BJ (cell line): Measurements from ENCODE around the gene ZNF124. TPM values are rescaled to one million over a fixed set of nuclear protein-coding genes. Genes with fewer than 3 reads are reported as not detected.
"Not testable (repeated sequence)": the region's sequence is repeated elsewhere in the genome, so short reads cannot be mapped to it uniquely, and the experiment has no call there.

ENCODE experiments used
- CTCF ChIA-PET: fragments of 350-600 bp; formaldehyde crosslinking; extraction: SDS; loops from one replicate; lab custom pipeline; 2021; ENCODE audit warnings: antibody characterized with exemption, inconsistent platforms; lab: Yijun Ruan, JAX
- POLR2A ChIA-PET: fragments of 300-600 bp; sonication (Branson Sonifier 250); formaldehyde crosslinking; extraction: SDS; loops from one replicate; lab custom pipeline; 2021; ENCODE audit warnings: antibody characterized with exemption; lab: Charles Lee
- DNase-seq: peaks from one replicate; pipeline ENCODE4 v3.0.0-alpha.2; 2011; ENCODE audit warnings: low read depth
- H3K27me3 ChIP-seq: 2 replicates; pipeline ENCODE4 v1.6.0; 2011; ENCODE audit warnings: low read length; ENCODE audit not compliant: control insufficient read depth, insufficient read depth
- H3K36me3 ChIP-seq: 2 replicates; pipeline ENCODE4 v1.5.1; 2011; ENCODE audit warnings: low read length; ENCODE audit not compliant: control insufficient read depth, insufficient read depth
- H3K4me3 ChIP-seq: 2 replicates; pipeline ENCODE4 v1.5.1; 2011; ENCODE audit warnings: low read depth, mild to moderate bottlenecking, control low read depth, low read length
- CTCF ChIP-seq: IDR thresholded peaks from 2 replicates; pipeline ENCODE4 v1.5.1; 2011; ENCODE audit warnings: low read depth, mild to moderate bottlenecking, control low read depth, inconsistent platforms, low read length, moderate library complexity; ENCODE audit not compliant: insufficient read depth
- polyA plus RNA-seq: library from polyadenylated mRNA; depleted of rRNA; stranded (reverse); fragments of >200 nt; gene quantifications from 2 replicates; pipeline ENCODE4 v1.2.3, GENCODE V29; 2011

ZNF124 gene
- polyA plus RNA-seq, 1 experiment = 1.5 TPM

- CTCF ChIA-PET = no interaction called here
- POLR2A ChIA-PET = no interaction called here
- no peaks in the 10 kb centered on the region for H3K27me3 ChIP-seq
- H3K36me3 ChIP-seq = no peaks in the 10 kb centered on the region
- H3K4me3 ChIP-seq = no peak overlapping the region
- TF ChIP-seq CTCF = no peak
- DNase-seq = no peak
Observed at GRCh38 chr1:247121382-247121781, 50.4 kb downstream of the ZNF124 start.

GRCh38 chr1:247120408-247120668, 51.5 kb downstream of the ZNF124 start:
- CTCF ChIA-PET, H3K27me3 ChIP-seq, DNase-seq, H3K4me3 ChIP-seq, POLR2A ChIA-PET, H3K36me3 ChIP-seq: not testable (repeated sequence)

GRCh38 chr1:247119600-247120407, 52.0 kb downstream of the ZNF124 start:
- Histone ChIP-seq H3K27me3 (no peaks in the 10 kb centered on the region), H3K4me3 (no peak overlapping the region), H3K36me3 (no peaks in the 10 kb centered on the region)
- no peak for DNase-seq
- ChIA-PET POLR2A (no interaction called here), CTCF (interaction anchor here (1.1 kb wide), 1 partner anchor 10 kb away, joined by 3 read pairs; no protein-coding TSS in a partner anchor)
- TF ChIP-seq CTCF = no peak

- CTCF ChIA-PET = interaction anchor here (1.1 kb wide), 1 partner anchor 9 kb away, joined by 3 read pairs; no protein-coding TSS in a partner anchor
Observed at GRCh38 chr1:247118946-247119446, 52.8 kb downstream of the ZNF124 start.

GRCh38 chr1:247115545-247115944, 56.3 kb downstream of the ZNF124 start:
- TF ChIP-seq CTCF = no peak
- no peaks in the 10 kb centered on the region for H3K36me3 ChIP-seq
- no peak for DNase-seq
- POLR2A ChIA-PET = no interaction called here
- no peak overlapping the region for H3K4me3 ChIP-seq
- no peaks in the 10 kb centered on the region for H3K27me3 ChIP-seq
- CTCF ChIA-PET = no interaction called here

More at GRCh38 chr1:247118946-247119446, 52.8 kb downstream of the ZNF124 start:
- no peaks in the 10 kb centered on the region for H3K36me3 ChIP-seq
- no peak overlapping the region for H3K4me3 ChIP-seq
- POLR2A ChIA-PET = no interaction called here
- no peak for DNase-seq
- peak; percentile 28; the same call in 1 of the 2 replicates for TF ChIP-seq CTCF
- H3K27me3 ChIP-seq = no peaks in the 10 kb centered on the region
